PFSK-1 (cell line): Measurements from ENCODE around the gene BAIAP2L1.

Experiments used
- FOXP2 ChIP-seq: optimal IDR thresholded peaks from 2 replicates; pipeline ENCODE3; 2011; ENCODE audit warnings: borderline replicate concordance, control low read depth, inconsistent platforms; ENCODE audit not compliant: insufficient read depth; ENCODE audit errors: extremely low read length, extremely low read depth
- POLR2AphosphoS5 ChIP-seq: IDR thresholded peaks from 2 replicates; pipeline ENCODE4 v1.6.1; 2012; ENCODE audit warnings: low read depth, mild to moderate bottlenecking, control low read depth, low read length, moderate library complexity
- SIN3A ChIP-seq: IDR thresholded peaks from 2 replicates; pipeline ENCODE4 v1.6.1; 2012; ENCODE audit warnings: mild to moderate bottlenecking, low read length, moderate library complexity, borderline replicate concordance; ENCODE audit not compliant: insufficient read depth
- TAF1 ChIP-seq: IDR thresholded peaks from 2 replicates; pipeline ENCODE4 v1.6.1; 2012; ENCODE audit warnings: low read length, control low read depth, borderline replicate concordance; ENCODE audit not compliant: insufficient read depth
- TF ChIP-seq, protein P1 (sequence below), 2 experiments: IDR thresholded peaks; 2 replicates each; pipeline versions ENCODE4 v1.6.1 to v1.8.0; 2011 to 2012; ENCODE audit warnings: low read depth in 2 of 2, low read length in 2 of 2, control low read depth in 1 of 2, inconsistent platforms in 1 of 2, mild to moderate bottlenecking in 1 of 2, moderate library complexity in 1 of 2; ENCODE audit not compliant: insufficient read depth in 1 of 2

Gene BAIAP2L1

DNA sequence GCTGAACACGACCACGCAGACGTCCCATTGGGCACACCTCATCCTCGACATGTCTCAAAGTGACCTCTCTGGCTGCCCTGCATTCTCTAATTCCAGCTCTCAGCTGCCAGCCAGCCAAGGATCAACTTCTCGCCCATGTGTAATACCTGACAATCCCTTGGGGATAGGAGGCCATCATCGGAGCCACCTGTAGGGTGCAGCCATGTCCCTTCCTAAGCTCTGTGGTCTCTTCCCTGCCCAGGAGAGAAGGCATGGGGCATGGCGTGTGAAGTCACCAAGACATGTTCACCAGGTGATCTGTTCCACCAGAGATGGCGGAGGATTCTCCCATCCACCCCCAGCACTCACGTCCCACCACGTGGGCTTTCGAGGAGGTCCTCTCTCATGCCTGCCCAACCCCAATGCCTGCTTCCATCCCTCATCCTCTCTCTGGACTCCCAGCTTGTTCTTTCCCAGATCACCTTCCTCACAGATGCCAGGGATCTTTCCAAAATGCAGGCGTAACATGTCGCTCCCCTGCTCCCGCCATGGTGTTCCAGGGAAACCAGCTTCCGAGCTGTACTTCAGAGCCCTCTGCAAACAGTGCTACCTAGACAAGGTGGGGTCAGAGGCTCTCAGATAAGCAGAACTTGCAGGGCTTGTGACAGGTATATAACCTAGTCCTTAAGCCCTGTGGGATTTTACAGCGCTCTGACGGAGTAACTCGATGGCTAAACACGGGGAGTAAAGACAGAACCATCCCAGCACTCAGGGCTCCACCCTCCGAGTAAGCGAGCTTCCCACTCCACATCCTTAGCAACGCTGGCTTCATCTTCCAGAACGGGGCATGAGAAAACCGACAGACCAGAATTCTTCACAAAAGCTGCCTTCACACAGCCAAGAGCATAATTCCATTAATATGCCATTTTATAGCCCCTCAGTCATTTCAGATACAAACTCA is 78.3 kb downstream of the BAIAP2L1 start:
- no peak for TF ChIP-seq FOXP2
- TF ChIP-seq POLR2AphosphoS5: no peak
- TF ChIP-seq, protein P1, sequence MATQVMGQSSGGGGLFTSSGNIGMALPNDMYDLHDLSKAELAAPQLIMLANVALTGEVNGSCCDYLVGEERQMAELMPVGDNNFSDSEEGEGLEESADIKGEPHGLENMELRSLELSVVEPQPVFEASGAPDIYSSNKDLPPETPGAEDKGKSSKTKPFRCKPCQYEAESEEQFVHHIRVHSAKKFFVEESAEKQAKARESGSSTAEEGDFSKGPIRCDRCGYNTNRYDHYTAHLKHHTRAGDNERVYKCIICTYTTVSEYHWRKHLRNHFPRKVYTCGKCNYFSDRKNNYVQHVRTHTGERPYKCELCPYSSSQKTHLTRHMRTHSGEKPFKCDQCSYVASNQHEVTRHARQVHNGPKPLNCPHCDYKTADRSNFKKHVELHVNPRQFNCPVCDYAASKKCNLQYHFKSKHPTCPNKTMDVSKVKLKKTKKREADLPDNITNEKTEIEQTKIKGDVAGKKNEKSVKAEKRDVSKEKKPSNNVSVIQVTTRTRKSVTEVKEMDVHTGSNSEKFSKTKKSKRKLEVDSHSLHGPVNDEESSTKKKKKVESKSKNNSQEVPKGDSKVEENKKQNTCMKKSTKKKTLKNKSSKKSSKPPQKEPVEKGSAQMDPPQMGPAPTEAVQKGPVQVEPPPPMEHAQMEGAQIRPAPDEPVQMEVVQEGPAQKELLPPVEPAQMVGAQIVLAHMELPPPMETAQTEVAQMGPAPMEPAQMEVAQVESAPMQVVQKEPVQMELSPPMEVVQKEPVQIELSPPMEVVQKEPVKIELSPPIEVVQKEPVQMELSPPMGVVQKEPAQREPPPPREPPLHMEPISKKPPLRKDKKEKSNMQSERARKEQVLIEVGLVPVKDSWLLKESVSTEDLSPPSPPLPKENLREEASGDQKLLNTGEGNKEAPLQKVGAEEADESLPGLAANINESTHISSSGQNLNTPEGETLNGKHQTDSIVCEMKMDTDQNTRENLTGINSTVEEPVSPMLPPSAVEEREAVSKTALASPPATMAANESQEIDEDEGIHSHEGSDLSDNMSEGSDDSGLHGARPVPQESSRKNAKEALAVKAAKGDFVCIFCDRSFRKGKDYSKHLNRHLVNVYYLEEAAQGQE (IDR thresholded peaks at IDR 0.05; ENCODE audit: insufficient read depth in 1 of 2, low read depth in 2 of 2, low read length in 2 of 2): no peak
- no peak for TF ChIP-seq SIN3A
- TF ChIP-seq TAF1: no peak

DNA sequence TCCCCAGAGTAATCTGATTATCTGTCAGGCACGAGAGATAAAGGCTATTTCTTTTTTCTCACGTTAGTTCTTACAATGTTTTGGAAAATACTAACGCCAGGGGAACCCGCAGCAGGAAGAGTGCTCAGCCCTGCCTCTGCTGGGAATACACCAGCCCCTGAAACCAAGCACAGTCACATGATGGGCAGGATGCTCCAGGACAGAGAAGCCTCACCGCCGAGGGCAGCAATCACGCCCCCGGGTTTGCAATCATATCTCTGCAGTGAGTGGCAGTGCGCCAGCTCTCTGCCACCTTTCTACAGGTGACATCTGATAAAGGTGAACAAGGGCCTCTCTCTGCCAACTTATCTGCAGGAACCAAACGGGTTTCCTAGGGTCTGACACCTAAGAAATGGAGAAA is 79.6 kb downstream of the BAIAP2L1 start:
- no peak for TF ChIP-seq POLR2AphosphoS5
- TF ChIP-seq TAF1: no peak
- TF ChIP-seq, protein P1 (IDR thresholded peaks at IDR 0.05; ENCODE audit: insufficient read depth in 1 of 2, low read depth in 2 of 2, low read length in 2 of 2): no peak
- no peak for TF ChIP-seq FOXP2
- TF ChIP-seq SIN3A: no peak

DNA sequence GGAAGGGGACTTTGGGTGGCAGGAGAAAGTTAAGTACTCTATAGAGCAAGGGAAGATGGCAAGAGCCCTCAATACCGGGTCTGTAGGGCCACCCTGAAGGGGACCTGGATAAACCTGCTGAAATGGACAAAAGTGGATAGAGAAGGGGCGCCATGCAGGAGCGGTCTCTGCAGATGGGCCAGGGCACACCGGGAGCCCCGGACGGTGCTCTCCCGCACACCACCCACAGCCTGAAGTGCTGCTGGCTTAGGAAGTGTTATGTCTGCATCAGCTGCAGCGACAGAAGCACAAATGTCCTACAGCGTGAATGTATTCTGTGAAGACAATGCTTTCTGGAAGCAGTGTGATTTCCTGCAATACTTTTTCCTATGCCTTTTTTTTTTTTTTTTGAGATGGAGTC is 81.7 kb downstream of the BAIAP2L1 start:
- no peak for TF ChIP-seq POLR2AphosphoS5
- TF ChIP-seq, protein P1 (IDR thresholded peaks at IDR 0.05; ENCODE audit: insufficient read depth in 1 of 2, low read depth in 2 of 2, low read length in 2 of 2): no peak
- no peak for TF ChIP-seq FOXP2
- TF ChIP-seq TAF1: no peak
- TF ChIP-seq SIN3A: no peak

DNA sequence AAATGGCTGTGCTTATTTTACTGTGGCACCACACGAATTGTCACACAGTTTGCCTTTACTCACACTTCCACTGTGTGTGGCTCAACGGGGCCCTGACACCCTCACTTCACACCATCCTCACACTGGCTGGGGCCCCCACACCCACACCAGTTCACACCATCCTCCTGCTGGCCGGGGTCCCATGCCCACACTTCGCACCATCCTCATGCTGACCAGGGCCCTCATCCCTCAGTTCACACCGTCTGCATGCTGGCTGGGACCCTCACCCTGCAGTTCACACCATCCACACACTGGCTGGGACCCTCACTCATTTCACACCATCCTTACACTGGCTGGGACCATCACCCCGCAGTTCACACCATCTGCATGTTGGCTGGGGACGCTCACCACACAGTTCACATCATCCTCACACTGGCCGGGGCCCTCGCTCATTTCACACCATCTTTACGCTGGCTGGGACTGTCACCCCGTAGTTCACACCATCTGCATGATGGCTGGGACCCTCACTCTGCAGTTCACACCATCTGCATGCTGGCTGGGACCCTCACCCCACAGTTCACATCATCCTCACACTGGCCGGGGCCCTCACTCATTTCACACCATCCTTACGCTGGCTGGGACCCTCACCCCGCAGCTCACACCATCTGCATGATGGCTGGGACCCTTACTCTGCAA is 83.4 kb downstream of the BAIAP2L1 start:
- no peak for TF ChIP-seq SIN3A
- no peak for TF ChIP-seq FOXP2
- no peak for TF ChIP-seq POLR2AphosphoS5
- TF ChIP-seq, protein P1 (IDR thresholded peaks at IDR 0.05; ENCODE audit: insufficient read depth in 1 of 2, low read depth in 2 of 2, low read length in 2 of 2): no peak
- no peak for TF ChIP-seq TAF1
